Daoy (cell line): ENCODE results near the gene PRR23E. TPM values are rescaled to one million over a fixed set of nuclear protein-coding genes. Genes with fewer than 3 reads are reported as not detected.

ENCODE experiments used
- DNase-seq: peaks from one replicate; pipeline ENCODE4 v3.0.0-alpha.2; 2015; ENCODE audit warnings: low read depth
- total RNA-seq: library from RNA; depleted of rRNA; stranded (reverse); fragments of >200 nt; shearing (Covaris generic); gene quantifications from 2 replicates; pipeline ENCODE4 v1.2.3, GENCODE V29; 2014

The PRR23E gene
- total RNA-seq, 1 experiment from 2014 or later = not detected

DNA sequence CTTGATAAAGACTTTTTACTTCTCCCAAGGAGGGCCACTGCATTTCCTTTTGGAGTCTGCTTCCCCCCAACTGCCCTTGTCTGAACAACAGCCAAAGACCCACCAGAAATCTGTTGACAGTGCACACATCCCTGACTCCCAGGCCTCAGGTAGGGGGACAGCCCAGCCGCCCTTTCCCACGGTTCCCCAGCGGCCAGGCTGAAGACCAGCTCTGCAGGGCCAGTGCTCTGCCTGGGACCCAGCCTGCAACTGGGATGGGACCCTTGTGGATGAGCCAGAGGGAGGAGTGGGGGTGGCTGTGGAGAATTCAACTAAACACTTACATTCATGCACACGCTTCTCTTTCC is 8.1 kb upstream of the PRR23E start:
- DNase-seq = no peak

DNA sequence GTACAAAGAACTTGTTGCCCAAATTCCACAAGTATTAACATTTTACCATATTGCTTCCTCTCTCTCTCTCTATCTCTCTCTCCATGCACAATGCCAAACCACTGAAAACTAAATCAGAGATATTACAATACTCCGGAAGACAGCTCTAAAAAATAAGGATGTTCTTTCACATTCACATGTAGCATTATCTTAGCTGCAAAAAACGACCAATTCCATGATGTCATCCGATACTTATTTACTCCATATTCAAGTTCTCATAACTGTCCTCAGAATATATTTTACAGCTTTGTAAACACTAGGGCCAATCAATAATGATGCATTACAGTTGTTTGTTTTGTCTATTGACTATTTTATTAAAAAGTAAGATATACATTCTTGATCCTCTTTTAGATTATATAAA is 7.7 kb upstream of the PRR23E start:
- no peak for DNase-seq

- DNase-seq = no peak
These were observed 6.8 kb upstream of the PRR23E start for GRCh38 chr3:127185962-127186674.

DNA sequence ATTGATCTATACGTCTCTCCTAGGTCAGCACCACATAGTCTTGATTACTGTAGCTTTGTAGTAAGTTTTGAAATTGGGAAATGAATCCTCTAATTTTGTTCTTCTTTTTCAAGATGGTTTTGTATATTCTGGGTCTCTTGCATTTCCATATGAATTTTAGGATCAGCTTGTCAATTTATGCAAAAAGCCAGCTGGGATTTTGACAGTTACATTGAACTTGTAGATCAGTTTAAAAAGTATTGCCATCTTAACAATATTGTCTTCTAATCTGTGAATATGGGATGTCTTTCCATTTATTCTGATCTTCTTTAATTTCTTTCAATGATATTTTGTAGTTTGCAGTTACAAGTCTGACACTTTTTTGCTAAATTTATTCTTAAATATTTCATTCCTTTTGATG is 5.6 kb upstream of the PRR23E start:
- no peak for DNase-seq

GRCh38 chr3:127193341-127193740 is 410 bp downstream of the PRR23E start:
- no peak for DNase-seq

DNA sequence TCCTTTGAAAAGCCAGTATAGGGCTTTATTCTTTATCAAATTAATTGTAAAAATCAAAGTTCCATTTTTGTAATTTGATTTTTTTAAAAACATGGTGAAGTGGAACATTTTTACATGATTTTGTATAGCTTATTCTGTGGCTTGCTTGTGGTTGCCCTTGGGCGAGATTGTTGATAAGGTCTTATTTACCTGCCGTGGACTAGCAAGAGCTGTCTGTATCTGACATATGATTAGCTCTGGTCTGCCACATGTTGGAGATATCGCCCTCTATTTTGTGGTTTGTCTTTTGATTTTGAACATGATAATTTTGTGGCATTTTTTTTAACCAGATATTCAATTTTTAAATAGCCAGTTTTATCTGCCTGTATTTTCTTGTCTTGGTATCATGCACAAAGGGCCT is 844 bp downstream of the PRR23E start:
- DNase-seq = no peak

- no peak for DNase-seq
These were observed 1.8 kb downstream of the PRR23E start for GRCh38 chr3:127194601-127195187.

GRCh38 chr3:127195417-127195816 is 2.5 kb downstream of the PRR23E start:
- DNase-seq = no peak

- no peak for DNase-seq
These were observed 3.1 kb downstream of the PRR23E start for GRCh38 chr3:127196002-127196401.

- DNase-seq = no peak
These were observed 3.8 kb downstream of the PRR23E start for GRCh38 chr3:127196466-127197299.

- DNase-seq = no peak
These were observed 4.6 kb downstream of the PRR23E start for GRCh38 chr3:127197300-127198189.

DNA sequence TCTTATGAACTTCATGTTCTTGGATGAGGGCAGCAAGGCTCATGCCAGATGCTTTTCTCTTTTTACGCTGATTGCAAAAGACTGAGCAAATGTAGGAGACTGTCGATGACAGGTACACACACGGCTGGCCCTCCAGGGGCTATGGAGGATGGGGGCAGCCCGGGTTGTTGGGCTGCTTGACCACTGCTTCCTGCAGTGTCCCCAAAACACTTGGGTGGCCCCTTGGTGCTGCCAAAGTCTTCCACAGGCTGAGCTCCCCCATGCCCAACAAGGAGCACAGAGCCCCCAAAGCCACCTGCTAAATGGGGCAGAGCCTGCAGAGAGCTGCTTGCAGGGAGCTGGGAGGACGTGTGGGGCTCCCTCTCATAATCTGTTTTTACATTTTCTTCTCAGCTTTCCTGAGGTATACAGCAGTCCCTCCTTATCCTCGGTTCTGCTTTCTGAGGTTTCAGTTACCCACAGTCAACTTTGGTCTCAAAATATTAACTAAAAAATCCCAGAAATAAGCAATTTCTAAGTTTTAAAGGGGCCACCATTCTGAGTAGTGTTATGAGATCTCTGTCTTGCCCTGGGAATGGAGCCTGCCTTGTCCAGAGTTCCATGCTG is 7.3 kb downstream of the PRR23E start:
- no peak for DNase-seq

DNA sequence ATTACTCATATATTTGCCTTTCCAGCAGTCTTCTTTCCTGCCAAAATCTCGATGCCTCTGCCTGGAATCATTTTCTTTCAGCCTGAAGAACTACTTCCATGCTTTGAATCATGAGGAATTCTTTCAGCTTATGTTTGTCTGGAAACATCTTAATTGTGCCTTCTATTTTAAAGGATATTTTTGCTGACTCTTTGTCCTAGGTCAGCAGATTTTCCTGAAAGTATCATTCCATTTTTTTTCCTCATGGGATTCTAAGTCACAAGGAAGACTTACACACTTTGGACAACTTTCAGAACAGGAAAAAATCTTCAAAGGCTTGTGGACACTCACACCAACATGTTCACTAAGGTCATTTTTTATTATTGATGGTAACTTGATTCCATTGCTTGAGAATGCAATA is 10.1 kb downstream of the PRR23E start:
- DNase-seq = no peak

GRCh38 chr3:127204841-127205582 is 12.1 kb downstream of the PRR23E start:
- no peak for DNase-seq

GRCh38 chr3:127206154-127206553 is 13.2 kb downstream of the PRR23E start:
- DNase-seq = no peak

- DNase-seq = no peak
These were observed 13.9 kb downstream of the PRR23E start for GRCh38 chr3:127206611-127207516.

DNA sequence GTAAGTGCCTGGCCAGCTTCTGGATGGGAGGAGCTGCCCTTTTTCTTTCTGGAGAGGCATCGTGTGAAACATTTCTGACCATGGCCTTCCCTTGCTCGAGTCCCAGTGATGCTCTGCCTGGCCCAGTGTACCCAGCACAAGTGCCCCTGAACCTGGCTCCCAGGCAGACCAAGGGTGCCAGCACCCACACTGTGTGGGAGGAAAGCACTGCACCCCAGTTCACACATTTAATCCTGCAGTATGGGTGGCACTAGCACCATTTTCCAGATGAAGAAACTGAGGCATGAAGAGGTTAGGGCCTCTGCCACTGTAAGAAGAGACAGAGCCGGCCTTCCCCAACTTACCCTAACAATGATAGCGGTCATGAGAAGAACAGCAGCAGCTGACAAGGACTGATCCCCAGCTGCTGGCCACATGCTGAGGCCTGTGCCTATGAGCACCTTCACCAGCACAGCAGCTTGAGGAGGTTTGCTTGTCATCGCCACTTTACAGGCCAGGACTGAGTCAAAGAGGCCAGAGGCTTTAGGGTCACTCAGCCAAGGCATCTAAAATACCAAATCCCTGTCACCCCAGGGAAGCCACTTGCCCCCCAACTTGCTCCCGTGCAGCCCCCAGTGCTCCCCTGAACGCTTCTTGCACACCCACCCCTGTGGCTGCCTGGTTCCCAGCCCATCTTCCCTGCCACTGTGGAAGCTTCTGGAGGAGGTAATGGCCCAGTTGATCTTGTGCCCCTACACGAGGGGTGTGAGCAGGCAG is 15.0 kb downstream of the PRR23E start:
- DNase-seq = no peak

DNA sequence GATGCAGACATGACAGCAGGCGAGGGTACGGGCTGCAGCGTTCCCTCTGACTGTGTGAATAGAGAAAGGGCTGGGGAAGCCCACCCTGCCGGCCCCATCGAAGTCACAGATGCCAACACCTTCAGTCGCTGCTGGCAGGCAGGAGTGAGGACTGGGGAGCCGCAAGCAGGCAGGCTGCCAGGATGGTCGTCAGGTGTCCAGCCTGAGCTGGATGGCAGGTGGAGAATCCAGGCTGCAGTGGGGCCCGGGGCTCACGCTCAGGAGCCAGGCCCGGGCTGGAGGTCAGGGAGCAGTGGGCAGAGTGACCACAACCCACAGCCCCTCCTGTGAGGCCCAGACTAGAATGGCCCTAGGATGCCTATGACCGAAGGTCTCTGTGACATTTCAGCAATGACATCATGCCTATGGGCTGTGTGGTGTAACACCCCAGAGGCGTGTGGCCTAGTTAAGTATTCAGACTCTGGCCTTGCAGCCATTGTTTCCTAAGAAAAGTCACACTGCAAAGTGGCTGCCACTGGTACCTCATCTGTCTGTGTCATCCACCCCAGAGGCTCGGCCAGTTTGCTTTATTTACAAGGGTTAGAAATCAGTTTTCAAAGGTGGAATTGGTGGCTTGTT is 15.7 kb downstream of the PRR23E start:
- no peak for DNase-seq
